Activated T-helper 9 cell treated with anti-CD3 and anti-CD28 coated beads, Interleukin-2, amount 50 U/mL, for 16 hours (primary cell): Measurements from ENCODE around the gene CD2BP2.
"Not testable (repeated sequence)": the region's sequence is repeated elsewhere in the genome, so short reads cannot be mapped to it uniquely, and the experiment has no call there.

Experiments used
- DNase-seq: peaks from one replicate; pipeline ENCODE4 v3.0.0-alpha.2; 2020; ENCODE audit warnings: low read depth

Gene CD2BP2

GRCh38 chr16:30341971-30342370 is 13.1 kb downstream of the CD2BP2 start:
- DNase-seq, result not testable (repeated sequence)

- no peak for DNase-seq
These were observed 14.5 kb downstream of the CD2BP2 start for GRCh38 chr16:30340621-30341020.

DNA sequence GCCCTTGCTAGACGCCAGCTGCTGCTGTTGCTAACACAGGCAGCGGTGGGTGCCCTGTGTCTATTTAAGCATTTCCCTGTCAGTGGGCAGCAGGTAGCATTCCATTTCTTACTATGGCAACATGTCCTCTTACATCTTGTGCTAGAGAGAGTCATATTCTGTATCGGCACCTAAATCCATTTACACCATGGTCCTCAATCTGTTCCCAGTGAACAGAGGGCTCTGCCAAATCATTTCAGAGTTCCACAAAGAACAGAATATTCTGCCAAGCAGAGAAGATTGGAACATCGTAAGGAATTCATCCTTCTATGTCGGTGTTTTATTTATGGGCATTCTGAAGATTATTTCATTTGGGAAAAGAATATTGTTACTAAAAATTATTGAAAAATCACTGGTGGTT is 16.4 kb downstream of the CD2BP2 start:
- DNase-seq, result not testable (repeated sequence)

- not testable (repeated sequence) for DNase-seq
These were observed 17.1 kb downstream of the CD2BP2 start for GRCh38 chr16:30337964-30338357.

- no peak for DNase-seq
These were observed 19.3 kb downstream of the CD2BP2 start for GRCh38 chr16:30335598-30336474.

GRCh38 chr16:30335028-30335597 is 20.0 kb downstream of the CD2BP2 start:
- peak; percentile 79 for DNase-seq

DNA sequence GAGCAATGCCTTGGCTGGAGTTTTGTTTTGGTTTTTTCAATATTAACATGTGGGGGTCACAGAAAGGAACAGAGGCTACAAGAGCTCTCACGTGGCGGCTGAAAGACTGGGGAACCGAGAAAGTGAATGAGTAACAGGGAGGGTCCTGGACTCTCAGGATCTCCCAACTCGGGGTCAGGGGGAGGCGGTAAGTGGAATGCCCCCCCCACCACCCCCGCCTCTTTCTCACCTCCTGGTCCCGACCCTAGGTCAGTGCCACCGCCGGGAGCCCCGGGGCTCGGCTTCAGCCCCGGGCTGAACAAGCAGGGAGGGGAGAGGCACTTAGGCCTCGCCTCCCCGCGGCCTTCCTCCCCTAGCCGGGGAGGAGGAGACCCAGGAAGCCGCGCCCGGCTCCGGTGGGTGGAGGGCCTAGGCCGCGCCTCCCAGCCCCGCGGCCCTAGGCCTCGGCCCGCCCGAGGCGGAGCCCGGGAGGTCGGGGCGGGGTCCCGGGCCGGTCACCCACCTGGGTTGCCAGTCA is 20.6 kb downstream of the CD2BP2 start:
- peak; percentile 79 for DNase-seq

DNA sequence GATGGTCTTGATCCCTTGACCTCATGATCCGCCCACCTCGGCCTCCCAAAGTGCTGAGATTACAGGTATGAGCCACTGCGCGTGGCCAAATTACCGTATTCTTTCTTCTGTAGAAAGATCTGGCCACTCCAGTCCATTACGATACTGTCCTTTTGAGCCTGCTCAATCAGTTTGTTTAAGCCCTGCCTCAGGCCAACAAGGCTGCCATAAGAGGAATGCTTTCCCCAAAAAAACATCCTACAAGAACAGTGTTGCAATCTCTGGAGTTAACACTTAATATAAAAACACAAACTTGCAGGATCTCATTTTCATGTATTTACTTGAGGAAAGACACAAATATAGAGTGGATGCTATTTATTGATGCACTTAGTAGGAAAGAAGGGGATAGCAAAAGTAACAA is 30.9 kb downstream of the CD2BP2 start:
- not testable (repeated sequence) for DNase-seq

DNA sequence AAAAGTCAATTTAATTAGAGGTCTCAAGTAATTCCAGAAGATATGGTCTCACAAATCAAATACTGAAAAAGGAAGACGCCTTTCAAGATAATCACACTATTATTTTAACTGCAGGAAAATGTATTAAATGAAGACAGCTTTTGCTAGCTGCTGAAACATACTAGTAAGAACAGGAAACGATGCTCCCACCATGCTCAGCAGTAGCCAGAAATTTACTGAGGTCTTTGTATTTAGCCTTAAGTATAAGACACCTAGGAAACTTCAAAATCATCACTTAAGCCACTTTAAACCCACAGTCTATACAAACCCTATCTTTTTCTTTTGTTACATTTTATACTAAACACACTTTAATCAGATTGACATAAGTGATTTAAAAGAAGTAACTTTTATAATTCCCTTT is 36.5 kb downstream of the CD2BP2 start:
- not testable (repeated sequence) for DNase-seq

GRCh38 chr16:30310937-30311336 is 44.2 kb downstream of the CD2BP2 start:
- not testable (repeated sequence) for DNase-seq

DNA sequence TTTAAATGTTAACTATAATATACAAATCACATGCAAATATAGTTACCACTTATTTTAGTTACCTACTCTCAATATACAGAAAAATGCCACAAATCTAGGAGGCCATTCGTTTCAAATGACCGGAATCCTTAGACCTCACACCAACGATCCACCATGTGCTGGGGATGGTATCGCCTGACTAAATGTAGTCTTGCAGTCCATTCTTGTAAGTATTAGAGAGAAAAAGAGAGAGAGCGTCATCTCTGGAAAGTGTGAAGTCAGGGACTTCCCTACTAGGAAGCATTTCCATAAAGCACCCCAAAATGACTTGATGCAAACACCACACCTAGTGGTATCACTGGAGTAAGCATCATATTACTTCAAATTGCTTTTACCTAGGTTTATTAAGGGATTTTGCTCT is 45.9 kb downstream of the CD2BP2 start:
- DNase-seq, result not testable (repeated sequence)
